ENCODE measurements around the gene NECAB2. TPM values are rescaled to one million over a fixed set of nuclear protein-coding genes. Genes with fewer than 3 reads are reported as not detected.

The NECAB2 gene
- total RNA-seq, 2 donors from 2014 or later, result not detected

- Mint-ChIP-seq H3K9me3 (no peaks in the 10 kb centered on the region), H3K27ac (no peak overlapping the region), H3K36me3 (peaks cover 7 to 9% of the 10 kb centered on the region in 2 donors)
- ATAC-seq (no peak), DNase-seq (ENCODE audit: low spot score in 2 of 2) (peak in 1 of 2 donors; percentile 34)
Measured at GRCh38 chr16:84048871-84049270, 80.8 kb downstream of the NECAB2 start.

GRCh38 chr16:84049403-84050060 lies 81.5 kb downstream of the NECAB2 start:
- no peak for ATAC-seq
- peak in 1 of 2 donors; percentile 42 for DNase-seq (ENCODE audit: low spot score in 2 of 2)
- H3K9me3 Mint-ChIP-seq, result no peaks in the 10 kb centered on the region
- peaks cover 7 to 9% of the 10 kb centered on the region in 2 donors for H3K36me3 Mint-ChIP-seq
- H3K27ac Mint-ChIP-seq, result peak overlapping the region in 1 of 2 donors; percentile 37

GRCh38 chr16:84050316-84050715 lies 82.3 kb downstream of the NECAB2 start:
- no peak for ATAC-seq
- Mint-ChIP-seq H3K9me3 (no peaks in the 10 kb centered on the region), H3K27ac (peak overlapping the region in 1 of 2 donors; percentile 22), H3K36me3 (peaks cover 7 to 9% of the 10 kb centered on the region in 2 donors)
- no peak for DNase-seq (ENCODE audit: low spot score in 2 of 2)

GRCh38 chr16:84052071-84052622 lies 84.1 kb downstream of the NECAB2 start:
- ATAC-seq, result no peak
- peak in 1 of 2 donors; percentile 37 for DNase-seq (ENCODE audit: low spot score in 2 of 2)
- no peaks in the 10 kb centered on the region for H3K9me3 Mint-ChIP-seq
- no peak overlapping the region for H3K27ac Mint-ChIP-seq
- peaks cover 9 to 12% of the 10 kb centered on the region in 2 donors for H3K36me3 Mint-ChIP-seq

Other genes with a start within 250 kb of the NECAB2 start
- 10 to 100 TPM; 64.5 to 73.3 TPM for gene HSBP1, start 160.3 kb upstream of the NECAB2 start, total RNA-seq
- 1 to 10 TPM; 2.3 to 3.3 TPM for gene MLYCD, start 69.1 kb upstream of the NECAB2 start, total RNA-seq
- gene OSGIN1, start 15.0 kb upstream of the NECAB2 start, total RNA-seq, result under 1 TPM; 0.49 to 0.87 TPM
- gene SLC38A8, start 74.6 kb downstream of the NECAB2 start, total RNA-seq, result not detected
- gene MBTPS1, start 148.7 kb downstream of the NECAB2 start, total RNA-seq, result 10 to 100 TPM; 39.9 to 41.1 TPM
- 10 to 100 TPM; 11.2 to 11.8 TPM for gene HSDL1, start 176.9 kb downstream of the NECAB2 start, total RNA-seq
- gene DNAAF1, start 177.1 kb downstream of the NECAB2 start, total RNA-seq, result not detected
- 10 to 100 TPM; 42.5 to 52.8 TPM for gene TAF1C, start 218.8 kb downstream of the NECAB2 start, total RNA-seq
- under 1 TPM in 1 of 2 donors, not detected in 1; 0.47 TPM for gene ADAD2, start 222.9 kb downstream of the NECAB2 start, total RNA-seq

Data from activated naive CD4-positive, alpha-beta T cell treated with anti-CD3 and anti-CD28 coated beads, Interleukin-2, amount 50 U/mL, for 72 hours (primary cell).